Stimulated activated CD4-positive, alpha-beta T cell treated with anti-CD3 and anti-CD28 coated beads, Interleukin-4, amount 100 ng/mL, for 1 hour (primary cell): ENCODE data around the gene VWA2.

Source experiments
- DNase-seq: peaks from one replicate; pipeline ENCODE4 v3.0.0-alpha.2; 2020

The VWA2 gene

DNA sequence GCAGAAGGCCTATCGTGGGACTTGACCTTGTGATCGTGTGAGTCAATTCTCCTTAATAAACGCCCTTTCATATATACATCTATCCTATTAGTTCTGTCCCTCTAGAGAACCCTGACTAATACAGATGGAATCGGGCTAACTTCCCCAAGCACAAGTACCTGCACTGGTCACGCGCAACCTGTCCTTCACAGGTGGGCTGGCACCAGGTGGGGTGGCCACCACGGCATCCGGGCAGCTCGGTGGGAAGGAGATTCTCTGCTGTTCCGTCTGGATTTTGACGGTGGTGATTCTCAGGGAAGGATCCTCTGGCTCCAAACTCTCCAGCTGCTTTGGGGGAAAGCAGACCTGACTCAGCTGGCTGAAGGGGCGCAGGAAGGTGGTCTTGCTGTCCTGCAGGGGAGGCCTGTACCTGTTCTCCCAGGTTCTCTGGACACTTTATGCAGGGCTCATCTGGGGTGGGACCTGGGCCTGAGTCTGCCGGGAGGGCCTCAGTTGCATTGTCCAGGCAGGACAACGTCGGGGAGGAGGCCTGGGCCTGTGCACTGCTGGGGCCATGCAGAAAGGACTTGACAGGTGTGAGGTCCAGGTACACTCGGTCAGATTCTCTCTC is 61.1 kb downstream of the VWA2 start:
- no peak for DNase-seq

DNA sequence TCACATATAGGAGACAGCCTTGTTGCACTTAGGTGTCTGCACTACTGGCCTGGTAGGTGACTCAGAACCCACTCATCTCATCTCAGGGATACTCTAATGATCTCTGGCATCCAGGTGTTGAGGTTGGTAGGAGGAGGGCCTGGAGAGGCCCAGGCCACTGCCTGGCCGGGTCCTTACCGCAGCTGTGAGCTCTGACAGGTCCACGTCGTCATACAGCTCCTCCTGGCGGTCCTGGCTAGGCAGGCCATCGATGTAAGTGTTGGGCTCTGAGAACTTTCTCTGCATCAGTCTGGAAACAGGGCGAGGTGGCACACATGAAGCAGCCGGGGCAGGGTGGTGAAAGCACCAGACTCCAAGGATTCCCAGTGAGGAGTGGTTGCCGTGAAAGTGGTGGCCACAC is 62.1 kb downstream of the VWA2 start:
- DNase-seq: no peak

DNA sequence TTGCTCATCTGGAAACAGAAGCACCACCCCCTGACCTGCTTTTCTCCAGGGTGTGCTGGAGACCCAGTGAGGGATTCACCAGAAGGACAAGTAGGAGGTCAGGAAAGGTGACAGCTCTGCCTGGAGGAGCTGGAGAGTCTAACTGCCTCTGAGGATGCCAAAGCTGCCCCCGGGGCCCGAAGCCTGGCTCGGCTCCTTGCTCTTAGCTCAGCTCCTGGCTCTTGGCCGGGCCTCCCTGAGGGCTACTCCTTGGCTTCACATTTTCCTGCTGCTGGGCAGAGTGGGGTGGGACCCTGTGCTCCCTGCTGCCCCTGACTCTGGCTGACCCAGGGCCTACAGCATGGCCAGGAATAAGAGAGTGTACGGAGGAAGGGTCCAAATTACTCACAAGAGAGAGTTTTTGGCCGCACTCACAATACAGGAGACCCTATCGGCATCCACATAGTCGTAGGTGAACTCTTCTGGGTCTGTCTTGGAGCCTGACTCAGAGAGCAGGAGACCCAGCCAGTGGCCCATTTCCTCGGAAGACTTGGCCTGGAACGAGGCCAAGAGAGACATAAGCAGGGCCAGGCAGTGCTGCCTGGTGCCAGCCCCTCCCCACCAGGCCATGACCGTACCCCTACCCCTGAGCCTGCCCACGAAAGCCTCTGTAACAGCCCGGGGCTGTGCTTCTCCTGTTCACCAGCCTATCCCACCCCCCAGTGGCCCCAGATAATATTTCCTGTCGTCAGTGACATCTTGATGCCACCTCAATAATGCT is 63.1 kb downstream of the VWA2 start:
- no peak for DNase-seq

DNA sequence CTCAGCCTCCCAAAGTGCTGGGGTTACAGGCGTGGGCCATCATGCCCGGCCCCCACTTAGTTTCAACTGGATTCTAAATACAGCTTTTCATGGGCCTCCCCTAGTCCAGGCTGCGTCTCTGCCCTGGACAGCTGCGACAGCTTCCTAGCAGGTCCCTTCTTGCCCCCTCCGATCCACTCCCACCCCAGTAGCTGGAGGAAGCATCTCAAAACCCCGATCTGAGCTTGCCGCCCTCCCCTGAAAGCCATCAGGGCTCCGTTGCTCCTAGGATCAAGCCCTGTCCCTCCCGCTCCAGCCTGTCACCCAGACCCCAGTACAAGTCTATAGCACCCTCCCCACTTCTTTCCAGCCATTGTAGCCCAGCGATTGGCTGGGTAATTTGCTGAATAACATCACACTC is 64.5 kb downstream of the VWA2 start:
- DNase-seq: no peak

DNA sequence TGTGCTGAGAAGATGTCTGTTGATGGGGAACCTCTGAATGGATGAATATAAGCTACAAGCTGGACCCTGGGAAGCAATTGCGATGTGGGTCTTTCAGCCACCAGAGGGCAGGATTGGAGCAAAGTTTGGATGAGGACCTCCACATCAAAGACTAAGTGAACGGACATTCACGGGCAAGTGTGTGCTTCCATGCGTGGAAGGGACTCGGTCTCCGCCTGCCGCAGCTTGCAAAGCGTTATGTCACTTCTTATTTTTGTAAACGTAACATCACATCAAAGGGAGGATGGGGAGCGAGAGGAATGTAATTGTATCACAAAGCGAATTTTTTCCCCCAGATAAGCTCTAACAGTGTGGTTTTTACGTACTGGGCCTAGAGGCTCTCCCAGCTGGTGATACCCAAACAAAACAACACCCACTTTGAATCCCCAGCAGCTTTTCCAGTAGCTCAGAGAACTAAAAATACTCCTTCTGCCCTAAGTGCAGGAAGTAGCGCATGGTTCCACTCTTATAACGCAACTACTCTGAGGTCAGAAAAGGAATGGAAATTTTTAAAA is 65.0 kb downstream of the VWA2 start:
- peak; percentile 68 for DNase-seq

DNA sequence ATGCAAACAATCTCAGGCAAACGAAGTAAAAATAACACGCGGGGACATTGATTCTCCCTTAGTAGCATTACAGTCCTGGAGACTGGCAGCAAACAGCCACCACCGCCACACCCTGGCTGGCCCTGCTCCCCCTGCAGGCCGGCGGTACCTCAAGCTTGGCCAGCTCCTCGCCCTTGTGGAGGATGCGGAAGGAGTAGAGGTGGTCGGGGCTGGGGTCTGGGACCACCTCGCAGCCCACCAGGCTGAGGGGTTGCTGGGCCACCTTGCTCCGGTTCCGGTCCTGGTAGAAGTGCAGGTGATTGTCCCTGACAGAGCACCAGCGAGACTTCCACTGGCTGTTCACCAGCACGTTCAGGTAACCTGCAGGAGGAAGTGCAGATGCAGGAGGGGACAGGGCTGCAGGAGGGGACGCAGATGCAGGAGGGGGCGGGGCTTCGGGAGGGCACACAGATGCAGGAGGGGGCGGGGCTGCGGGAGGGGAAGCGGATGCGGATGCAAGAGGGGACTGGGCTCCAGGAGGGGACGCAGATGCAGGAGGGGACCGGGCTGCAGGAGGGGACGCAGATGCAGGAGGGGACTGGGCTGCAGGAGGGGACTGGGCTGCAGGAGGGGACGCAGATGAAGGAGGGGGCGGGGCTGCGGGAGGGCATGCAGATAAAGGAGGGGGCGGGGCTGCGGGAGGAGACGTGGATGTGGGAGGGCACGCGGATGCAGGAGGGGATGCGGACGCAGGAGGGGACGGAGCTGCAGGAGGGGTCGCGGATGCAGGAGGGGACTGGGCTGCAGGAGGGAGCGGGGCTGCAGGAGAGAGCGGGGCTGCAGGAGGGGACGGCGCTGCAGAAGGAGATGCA is 65.7 kb downstream of the VWA2 start:
- DNase-seq: peak; percentile 60

DNA sequence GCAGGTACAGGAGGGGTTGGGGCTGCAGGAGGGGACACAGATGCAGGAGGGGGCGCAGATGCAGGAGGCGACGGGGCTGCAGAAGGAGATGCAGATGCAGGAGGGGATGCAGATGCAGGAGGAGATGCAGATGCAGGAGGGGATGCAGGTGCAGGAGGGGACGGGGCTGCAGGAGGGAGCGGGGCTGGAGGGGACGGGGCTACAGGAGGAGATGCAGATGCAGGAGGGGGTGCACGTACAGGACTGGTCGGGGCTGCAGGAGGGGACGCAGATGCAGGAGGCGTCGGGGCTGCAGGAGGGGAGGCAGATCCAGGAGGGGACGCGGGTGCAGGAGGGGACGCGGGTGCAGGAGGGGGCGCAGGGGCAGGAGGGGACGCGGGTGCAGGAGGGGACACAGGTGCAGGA is 66.5 kb downstream of the VWA2 start:
- no peak for DNase-seq

DNA sequence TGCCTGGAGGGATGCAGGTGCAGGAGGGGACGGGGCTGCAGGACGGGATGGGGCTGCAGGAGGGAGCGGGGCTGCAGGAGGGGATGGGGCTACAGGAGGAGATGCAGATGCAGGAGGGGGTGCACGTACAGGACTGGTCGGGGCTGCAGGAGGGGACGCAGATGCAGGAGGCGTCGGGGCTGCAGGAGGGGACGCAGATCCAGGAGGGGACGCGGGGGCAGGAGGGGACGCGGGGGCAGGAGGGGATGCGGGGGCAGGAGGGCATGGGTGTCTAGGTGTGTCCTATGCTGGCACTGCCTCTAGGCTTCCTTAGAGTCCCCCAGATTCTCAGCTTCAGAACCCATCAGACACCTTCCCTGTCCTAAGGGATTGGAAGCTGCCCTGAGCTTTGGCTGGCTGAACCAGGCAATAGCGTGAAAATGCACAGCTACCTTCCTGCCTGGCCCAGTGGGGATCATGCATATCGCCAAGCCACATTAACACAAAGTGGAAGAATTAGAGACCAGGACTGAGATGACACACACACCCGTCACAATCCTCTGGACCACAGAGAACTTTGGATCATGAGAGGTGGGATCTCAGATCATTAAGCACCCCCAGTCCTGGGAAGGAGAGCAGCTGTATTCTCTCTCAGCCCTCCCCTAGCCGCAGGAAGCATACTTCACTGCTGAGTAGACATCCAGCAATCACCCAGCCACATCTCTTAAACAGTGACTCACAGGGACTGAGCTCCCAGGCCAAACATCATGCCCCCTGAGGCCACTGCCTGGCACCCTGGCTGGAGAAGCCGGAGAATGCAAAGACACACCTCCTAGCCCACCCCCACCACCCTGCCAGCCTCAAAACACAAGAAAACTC is 67.3 kb downstream of the VWA2 start:
- DNase-seq: no peak

DNA sequence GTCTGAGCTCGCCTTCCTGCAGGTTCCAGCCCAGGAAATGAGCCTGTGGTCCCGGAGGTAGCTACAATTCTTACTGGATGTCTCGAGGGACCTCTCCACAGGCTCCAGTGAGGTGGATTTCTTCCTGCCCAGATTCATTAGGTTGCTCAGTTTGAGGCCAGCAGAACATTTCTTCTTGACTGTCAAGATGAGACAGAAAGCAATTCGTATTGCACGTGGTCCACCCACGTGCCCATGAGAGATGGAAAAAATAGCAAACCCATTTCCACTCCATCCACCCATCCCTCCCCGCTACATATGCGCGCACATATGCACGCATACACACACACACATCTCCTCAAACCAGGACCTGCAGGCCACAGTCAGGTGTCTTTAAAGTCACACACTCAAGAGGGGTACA is 68.7 kb downstream of the VWA2 start:
- DNase-seq: no peak

DNA sequence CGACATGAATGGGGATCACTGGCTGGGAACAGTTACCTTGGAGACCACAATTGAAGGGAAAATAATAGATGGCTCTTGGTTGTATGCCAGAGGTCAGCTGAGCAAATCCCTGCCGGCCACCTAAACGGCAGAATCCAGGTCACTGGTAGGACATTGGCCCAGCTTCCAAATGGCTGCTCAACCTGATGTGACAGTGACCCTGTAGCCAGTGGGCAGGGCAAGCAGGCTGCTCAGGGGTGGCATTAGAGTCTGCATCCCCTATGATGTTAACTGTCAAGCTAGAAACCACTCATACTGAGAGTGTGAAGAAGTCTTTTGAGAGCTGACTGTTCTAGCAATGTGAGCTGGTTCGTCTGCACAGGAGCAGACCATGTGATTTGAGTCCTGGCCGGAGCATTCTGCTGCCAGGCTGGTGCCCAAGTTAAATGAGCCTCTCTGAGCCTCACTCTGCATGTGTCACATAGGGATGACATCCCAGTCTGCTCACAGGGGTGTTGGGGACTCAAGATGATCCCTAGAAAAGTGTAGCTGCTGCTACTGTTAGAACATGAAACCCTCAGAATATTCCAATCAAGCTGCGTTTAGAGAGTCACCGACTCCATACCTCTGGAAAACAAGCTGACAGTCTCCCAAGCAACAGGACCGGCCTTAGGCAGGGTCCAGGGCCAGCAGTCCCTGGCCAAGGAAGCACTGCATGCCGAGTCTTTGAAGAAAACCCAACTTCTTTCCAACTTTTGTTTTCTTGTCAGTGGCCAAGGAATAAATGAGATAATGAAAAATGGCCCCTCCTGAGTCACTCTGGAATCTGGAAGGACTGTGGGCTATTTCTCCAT is 69.7 kb downstream of the VWA2 start:
- no peak for DNase-seq

DNA sequence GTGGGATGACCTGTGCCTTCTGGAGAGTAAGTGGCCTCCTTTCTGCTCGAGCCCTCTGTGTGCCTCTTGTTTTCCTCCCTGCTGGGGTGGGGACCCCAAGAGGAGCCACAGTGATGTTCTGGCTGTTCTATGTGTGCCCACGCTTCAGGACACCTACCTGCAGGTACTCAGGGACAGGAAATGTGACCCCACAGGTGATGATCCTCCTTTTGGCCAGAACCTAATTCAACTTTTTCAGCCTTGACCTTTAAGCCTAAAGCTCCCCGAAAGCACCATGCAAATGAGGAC is 70.3 kb downstream of the VWA2 start:
- no peak for DNase-seq

DNA sequence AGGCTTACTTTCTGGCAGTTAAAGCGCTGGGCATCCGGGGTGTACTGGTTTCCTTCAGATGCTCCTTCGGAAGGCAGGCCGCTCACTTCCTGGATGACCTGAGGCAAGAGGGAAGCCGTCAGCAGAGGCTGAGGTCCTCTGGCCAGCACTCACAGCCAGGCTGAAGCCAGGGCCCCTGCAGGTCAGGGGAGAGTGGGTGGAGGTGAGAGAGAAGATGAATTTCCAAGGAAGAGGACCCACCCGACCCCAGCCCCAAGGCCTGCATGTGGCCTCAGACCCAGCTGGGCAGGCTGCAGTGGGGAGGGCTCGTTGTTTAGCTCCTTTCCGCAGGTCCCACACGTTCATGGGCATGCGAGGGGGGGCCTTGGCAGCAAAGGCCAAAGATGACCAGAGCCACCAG is 71.3 kb downstream of the VWA2 start:
- no peak for DNase-seq

DNA sequence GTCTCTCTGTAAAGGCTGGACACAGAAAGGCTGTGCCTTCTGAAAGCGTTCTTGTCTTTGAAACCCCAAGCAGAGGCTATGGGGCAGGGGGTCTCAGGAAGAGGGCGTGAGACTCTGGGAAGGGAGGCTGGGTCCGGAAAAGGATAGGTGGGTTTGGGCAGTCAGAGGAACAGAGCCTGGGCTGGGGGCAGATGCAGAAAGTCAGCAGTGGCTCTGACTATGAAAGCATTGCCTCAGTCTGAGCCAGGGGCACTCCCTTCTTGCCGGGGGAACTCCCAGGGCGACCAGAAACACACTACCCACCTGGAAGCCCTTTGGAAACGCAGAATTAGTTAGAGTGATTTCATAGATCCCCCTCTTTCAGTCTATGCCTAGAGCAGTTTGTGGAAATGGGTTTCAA is 72.0 kb downstream of the VWA2 start:
- no peak for DNase-seq

DNA sequence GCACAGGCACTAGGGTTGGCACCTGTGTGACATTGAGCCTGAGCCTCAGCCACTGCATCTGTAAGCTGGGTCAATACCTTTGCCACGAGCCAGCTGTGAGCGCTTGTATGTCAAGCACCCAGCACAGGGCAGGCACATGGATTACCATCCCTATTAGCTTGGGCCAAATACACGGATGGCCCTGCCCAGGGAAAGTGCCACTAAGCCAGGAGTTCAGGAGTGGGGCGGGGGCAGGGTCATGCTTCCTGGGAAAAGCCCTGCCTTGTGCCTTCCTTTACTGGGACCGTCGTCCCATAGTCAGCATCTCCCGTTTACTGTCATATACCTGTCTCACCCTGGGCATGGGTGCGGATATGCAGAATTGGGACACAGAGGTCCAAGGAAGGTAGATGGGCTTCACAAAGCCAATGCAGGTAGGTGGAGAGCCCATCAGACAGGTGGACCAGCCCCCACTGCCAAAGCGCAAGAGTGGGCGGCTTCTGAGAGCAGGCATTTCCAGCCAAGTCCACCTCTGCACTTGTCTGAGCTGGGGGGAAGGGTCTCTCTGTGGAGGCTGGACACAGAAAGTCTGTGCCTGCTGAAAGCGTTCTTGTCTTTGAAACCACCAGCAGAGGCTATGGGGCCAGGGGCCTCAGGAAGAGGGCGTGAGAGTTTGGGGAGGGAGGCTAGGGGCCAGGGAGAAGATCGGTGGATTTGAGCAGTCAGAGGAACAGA is 72.6 kb downstream of the VWA2 start:
- DNase-seq: no peak

DNA sequence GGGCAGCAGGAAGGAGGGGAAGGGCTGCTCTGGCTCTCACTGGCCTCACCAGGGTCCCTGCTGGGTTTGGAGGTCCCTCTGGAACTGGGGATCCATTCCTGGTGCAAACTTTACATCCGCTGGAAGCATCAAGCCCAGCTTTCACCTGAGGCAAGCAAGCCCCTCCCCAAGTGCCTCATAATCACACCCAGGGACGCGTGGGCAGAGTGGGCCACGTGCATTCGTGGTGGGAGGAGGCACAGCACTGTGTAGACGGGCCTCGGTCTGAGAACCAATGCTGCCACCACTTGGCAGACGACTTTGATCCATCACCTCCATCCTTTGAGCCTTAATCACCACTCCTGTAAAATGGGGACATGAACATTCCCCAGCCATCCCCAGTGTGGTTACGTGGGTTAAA is 74.1 kb downstream of the VWA2 start:
- DNase-seq: no peak

DNA sequence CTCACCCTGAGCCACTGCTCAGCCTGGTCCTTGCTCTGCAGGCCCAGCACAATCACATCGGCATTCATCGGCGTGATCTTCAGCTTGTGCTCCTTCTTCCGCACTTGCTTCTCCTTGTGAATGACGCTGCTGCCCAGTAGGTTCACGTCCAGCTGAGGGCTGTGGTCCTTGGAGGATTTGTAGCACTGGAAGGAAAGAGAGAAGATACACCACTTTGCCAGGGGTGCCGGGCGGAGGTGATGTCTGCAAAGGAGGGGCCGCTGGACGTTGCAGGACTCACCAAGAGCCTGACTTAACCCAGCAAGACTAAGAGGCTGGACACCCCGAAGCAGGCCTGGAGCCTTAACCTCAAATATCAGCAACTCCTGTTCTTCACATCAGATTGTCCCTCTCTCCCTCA is 74.8 kb downstream of the VWA2 start:
- DNase-seq: no peak

DNA sequence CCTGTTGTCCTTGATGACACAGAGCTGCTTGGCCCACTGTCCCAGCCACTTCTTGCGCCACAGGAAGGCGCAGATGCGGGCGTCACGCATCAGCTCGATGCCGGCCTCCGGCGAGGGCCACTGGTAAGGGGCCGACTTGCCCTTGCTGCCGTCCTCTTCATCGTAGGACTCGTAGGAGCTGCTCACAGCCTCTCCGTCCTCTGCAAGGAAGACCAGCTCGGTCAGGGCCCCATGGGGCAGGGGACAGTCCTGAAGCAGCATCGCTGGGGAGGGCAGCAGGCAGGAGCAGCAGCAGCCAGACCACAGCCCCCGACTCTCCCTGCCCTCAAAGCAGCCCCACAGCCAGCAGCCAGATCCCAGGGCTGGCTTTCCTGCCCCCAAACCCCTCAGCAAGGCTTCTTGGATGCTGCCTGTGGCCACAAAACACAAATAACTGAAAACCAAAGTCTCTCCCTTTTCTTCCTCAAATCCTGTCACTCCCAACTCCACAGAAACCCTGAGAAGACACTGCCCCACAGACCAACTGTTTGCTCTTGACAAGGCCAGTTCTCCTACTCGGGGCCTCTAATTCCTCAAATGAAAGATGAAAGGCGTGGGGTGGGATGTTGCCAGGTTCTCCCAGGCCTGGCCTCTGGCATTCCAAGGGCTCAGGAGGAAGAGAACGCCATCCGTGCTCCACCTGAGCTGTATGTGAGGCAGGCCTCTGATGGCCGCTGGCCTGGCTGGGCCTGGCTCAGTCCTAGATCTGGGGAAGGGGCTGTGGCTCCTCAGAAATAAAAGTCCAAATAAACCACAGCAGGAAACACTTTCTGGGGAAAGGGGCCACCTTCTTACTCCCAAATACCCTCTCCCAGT is 76.7 kb downstream of the VWA2 start:
- no peak for DNase-seq

DNA sequence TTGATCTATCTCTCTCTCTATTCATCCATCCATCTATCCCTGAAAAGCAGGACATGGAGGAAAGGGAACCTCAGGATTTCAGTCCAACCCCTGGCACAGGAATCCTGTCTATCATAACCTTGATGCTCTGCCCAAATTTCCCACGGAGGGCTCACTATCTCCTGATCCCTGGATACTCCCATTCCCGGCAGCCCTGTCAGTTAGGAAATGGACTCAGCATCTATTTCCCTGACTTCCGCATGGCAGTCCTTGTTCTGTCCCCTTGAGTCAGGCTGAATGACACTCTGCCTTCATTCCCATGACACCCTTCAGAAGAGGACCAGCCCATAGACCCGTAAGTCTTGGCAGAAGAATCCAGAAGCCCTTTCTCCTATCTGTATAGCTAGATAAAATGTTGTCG is 77.7 kb downstream of the VWA2 start:
- DNase-seq: no peak

DNA sequence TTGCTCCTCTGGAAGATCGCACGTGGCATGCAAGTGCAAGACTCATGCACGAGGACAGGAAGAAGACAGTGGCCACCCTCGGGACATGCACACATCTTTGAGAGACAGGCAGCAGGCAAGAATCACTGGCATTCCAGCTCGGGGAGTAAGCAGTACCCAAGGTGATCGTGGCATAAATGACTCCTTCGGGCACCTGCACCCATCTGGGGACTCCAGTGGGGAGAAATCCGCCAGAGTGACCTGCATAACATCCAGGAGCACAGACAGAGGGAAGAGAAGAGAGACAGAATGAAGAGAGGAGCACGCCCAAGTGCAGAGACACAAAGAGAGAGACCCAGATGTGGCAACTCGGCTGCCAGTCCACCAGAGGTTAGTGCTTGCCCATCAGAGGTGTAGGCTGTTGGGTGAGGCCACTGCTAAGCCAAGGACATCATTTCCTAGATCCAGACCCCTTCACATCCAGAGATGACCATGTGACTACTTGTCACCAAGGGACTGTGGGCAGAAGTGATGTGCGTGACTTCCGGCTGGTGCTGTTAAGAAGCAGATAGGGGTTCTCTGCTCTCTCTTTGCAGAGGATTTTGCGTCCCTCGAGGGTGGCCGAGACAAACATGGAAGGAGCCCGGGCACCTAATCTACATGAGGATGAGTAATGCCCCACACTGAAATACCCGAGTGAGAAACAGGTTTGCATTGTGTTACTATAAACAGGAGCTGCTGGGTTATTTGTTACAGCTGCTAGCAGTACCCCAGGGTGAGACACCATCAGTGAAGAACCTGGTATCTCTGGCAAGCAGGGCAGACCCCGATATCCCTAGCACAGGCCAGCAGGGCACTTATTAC is 80.6 kb downstream of the VWA2 start:
- DNase-seq: no peak
